Tibial artery (tissue), 4 donors: ENCODE data around the gene CTNNA2.
A peak's percentile ranks its signal among the peaks of the same experiment; 100 is the strongest.

Source experiments
- DNase-seq, 2 donors: peaks; one replicate each; pipeline ENCODE4 v3.0.0-alpha.2; 2019
- H3K27ac ChIP-seq, 2 donors: fragments of 200-600 bp; sonication (generic) in 1 of 2; 1 replicate in 1 of 2; 2 replicates in 1 of 2; pipeline ENCODE4 v1.5.1; 2018 to 2019; ENCODE audit warnings: mild to moderate bottlenecking in 1 of 2
- H3K27me3 ChIP-seq, 2 donors: fragments of 200-600 bp; sonication (generic) in 1 of 2; one replicate each; pipeline versions ENCODE4 v1.5.1 to v1.6.0; 2016 to 2019
- H3K36me3 ChIP-seq, 3 donors: fragments of 200-600 bp; sonication (generic) in 2 of 3; one replicate each; pipeline ENCODE4 v1.5.1; 2016 to 2019; ENCODE audit warnings: mild to moderate bottlenecking in 2 of 3
- H3K4me1 ChIP-seq, 4 donors: fragments of 200-600 bp; sonication (generic) in 2 of 4; 1 replicate in 3 of 4; 2 replicates in 1 of 4; pipeline ENCODE4 v1.5.1; 2016 to 2019
- H3K4me3 ChIP-seq, 2 donors: fragments of 200-600 bp; sonication (generic) in 1 of 2; 1 replicate in 1 of 2; 2 replicates in 1 of 2; pipeline ENCODE4 v1.5.1; 2018 to 2019; ENCODE audit warnings: mild to moderate bottlenecking in 2 of 2
- H3K9me3 ChIP-seq, 3 donors: fragments of 200-600 bp; sonication (generic) in 1 of 3; one replicate each; pipeline ENCODE4 v1.5.1; 2016 to 2019
- intact Hi-C: fragments of 100-400 bp; cut with DNase I; formaldehyde crosslinking; loops from one replicate; pipeline ENCODE4 v1.15.0; 2023; ENCODE audit warnings: low total_unique reads
- TF ChIP-seq, protein P1 (sequence below), 2 experiments: fragments of 200-600 bp in 1 of 2; fragments of 450-650 bp in 1 of 2; IDR thresholded peaks; one replicate each; pipeline ENCODE4 v1.5.1; 2017 to 2019; ENCODE audit warnings: antibody characterized with exemption in 2 of 2, mild to moderate bottlenecking in 1 of 2, moderate library complexity in 1 of 2

Gene CTNNA2

GRCh38 chr2:79512442-79513401 is at the start of gene CTNNA2:
Gene CTNNA2 (plus strand): TSS chr2:79513051.
- TF ChIP-seq, protein P1, sequence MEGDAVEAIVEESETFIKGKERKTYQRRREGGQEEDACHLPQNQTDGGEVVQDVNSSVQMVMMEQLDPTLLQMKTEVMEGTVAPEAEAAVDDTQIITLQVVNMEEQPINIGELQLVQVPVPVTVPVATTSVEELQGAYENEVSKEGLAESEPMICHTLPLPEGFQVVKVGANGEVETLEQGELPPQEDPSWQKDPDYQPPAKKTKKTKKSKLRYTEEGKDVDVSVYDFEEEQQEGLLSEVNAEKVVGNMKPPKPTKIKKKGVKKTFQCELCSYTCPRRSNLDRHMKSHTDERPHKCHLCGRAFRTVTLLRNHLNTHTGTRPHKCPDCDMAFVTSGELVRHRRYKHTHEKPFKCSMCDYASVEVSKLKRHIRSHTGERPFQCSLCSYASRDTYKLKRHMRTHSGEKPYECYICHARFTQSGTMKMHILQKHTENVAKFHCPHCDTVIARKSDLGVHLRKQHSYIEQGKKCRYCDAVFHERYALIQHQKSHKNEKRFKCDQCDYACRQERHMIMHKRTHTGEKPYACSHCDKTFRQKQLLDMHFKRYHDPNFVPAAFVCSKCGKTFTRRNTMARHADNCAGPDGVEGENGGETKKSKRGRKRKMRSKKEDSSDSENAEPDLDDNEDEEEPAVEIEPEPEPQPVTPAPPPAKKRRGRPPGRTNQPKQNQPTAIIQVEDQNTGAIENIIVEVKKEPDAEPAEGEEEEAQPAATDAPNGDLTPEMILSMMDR (IDR thresholded peaks at IDR 0.05), result no peak
- Histone ChIP-seq H3K4me1 (peaks cover 0 to 12% (median 8%) of the 10 kb centered on the region in 4 donors), H3K27me3 (peaks cover 0 to 28% of the 10 kb centered on the region in 2 donors), H3K4me3 (peak within 1 kb of the TSS; percentile 37 to 49), H3K27ac (no peak within 1 kb of the TSS), H3K9me3 (no peaks in the 10 kb centered on the region), H3K36me3 (no peaks in the 10 kb centered on the region)
- intact Hi-C loops, result no loop called here
- DNase-seq, result no peak

GRCh38 chr2:79487399-79487798 is 25.5 kb upstream of the CTNNA2 start:
- no peaks in the 10 kb centered on the region for H3K4me1 ChIP-seq
- no peaks in the 10 kb centered on the region for H3K9me3 ChIP-seq
- H3K36me3 ChIP-seq, result no peaks in the 10 kb centered on the region
- no peaks in the 10 kb centered on the region for H3K27me3 ChIP-seq
- TF ChIP-seq, protein P1 (IDR thresholded peaks at IDR 0.05), result no peak
- no peak overlapping the region for H3K27ac ChIP-seq
- no peak for DNase-seq
- H3K4me3 ChIP-seq, result no peak overlapping the region
- intact Hi-C loops, result no loop called here

DNA sequence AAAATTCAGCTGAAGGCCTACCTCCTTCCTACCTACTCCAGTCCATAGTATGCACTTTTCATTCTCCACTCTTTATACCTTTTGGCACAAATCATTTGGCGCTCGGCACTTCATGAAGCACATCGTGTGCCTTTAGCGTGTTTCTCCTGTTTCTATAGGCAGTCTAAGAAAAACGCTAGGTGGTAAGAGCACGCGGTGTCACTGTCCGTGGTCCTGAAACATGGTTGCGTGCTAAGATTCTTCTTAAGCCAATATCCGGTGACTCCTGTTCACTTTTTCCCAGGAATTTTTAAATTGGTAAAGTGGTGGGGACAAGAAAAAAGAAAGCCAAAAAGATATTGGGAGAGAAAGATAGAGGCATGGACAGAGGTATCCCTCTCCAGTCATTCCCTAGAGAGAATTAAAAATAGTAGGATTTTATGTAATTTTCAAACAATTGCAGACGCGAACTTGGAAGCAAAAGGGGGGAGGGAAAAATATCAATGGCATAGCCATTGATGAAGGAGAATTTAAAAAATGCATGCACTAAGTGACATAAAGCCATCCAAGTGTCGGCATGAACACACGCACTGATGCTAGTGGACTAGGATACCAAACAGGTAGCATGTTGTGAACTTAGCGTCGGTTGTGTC is 1.4 kb upstream of the CTNNA2 start:
- no peak for DNase-seq
- intact Hi-C loops, result no loop called here
- H3K36me3 ChIP-seq, result no peaks in the 10 kb centered on the region
- H3K27ac ChIP-seq, result no peak overlapping the region
- peaks cover 0 to 12% (median 8%) of the 10 kb centered on the region in 4 donors for H3K4me1 ChIP-seq
- no peaks in the 10 kb centered on the region for H3K9me3 ChIP-seq
- H3K4me3 ChIP-seq, result no peak overlapping the region
- TF ChIP-seq, protein P1 (IDR thresholded peaks at IDR 0.05), result no peak
- H3K27me3 ChIP-seq, result peaks cover 0 to 28% of the 10 kb centered on the region in 2 donors

GRCh38 chr2:79513711-79514110 is 860 bp downstream of the CTNNA2 start:
- no peak overlapping the region for H3K27ac ChIP-seq
- H3K36me3 ChIP-seq, result no peaks in the 10 kb centered on the region
- no peak for DNase-seq
- TF ChIP-seq, protein P1 (IDR thresholded peaks at IDR 0.05), result no peak
- peaks cover 0 to 28% of the 10 kb centered on the region in 2 donors for H3K27me3 ChIP-seq
- no peaks in the 10 kb centered on the region for H3K9me3 ChIP-seq
- peaks cover 0 to 12% (median 8%) of the 10 kb centered on the region in 4 donors for H3K4me1 ChIP-seq
- H3K4me3 ChIP-seq, result no peak overlapping the region
- intact Hi-C loops, result no loop called here

GRCh38 chr2:79529636-79530035 is 16.8 kb downstream of the CTNNA2 start:
- Histone ChIP-seq H3K9me3 (no peaks in the 10 kb centered on the region), H3K4me1 (no peaks in the 10 kb centered on the region), H3K27me3 (no peaks in the 10 kb centered on the region), H3K27ac (no peak overlapping the region), H3K36me3 (no peaks in the 10 kb centered on the region), H3K4me3 (no peak overlapping the region)
- TF ChIP-seq, protein P1 (IDR thresholded peaks at IDR 0.05), result no peak
- no peak for DNase-seq
- intact Hi-C loops, result no loop called here
